ENCODE data around the gene RNU11. TPM values are rescaled to one million over a fixed set of nuclear protein-coding genes. Genes with fewer than 3 reads are reported as not detected.

Gene RNU11
- total and polyA plus RNA-seq, 2 experiments from 2014 or later: not detected

GRCh38 chr1:28642847-28643635 is 5.4 kb upstream of the RNU11 start, which contains the start of gene TAF12:
TAF12 (minus strand) TSS chr1:28643067; CDS start chr1:28622081, 20,986 bp downstream.
- TF ChIP-seq EZH2phosphoT487 (IDR thresholded peaks at IDR 0.05; ENCODE audit: unreplicated experiment): no peak
- peak; percentile 25 for TF ChIP-seq CREB1 (CRISPR knock-in tag; IDR thresholded peaks at IDR 0.05; ENCODE audit: low read depth)
- peak; percentile 45; the same call in 1 of the 2 replicates for TF ChIP-seq ETS1 (IDR thresholded peaks at IDR 0.05)
- no peak for TF ChIP-seq STAT1 (IDR thresholded peaks at IDR 0.05; ENCODE audit: unreplicated experiment)
- TF ChIP-seq POLR2AphosphoS5 (IDR thresholded peaks at IDR 0.05; ENCODE audit: low read depth): peak; percentile 98
- peak in 1 of 2 experiments; percentile 70; a peak in 2 of 4 replicates for TF ChIP-seq CTCF (conservative IDR thresholded peaks at IDR 0.05; ENCODE audit: low read depth in 2 of 2)
- no peak for TF ChIP-seq ZNF331 (CRISPR knock-in tag; IDR thresholded peaks at IDR 0.05; ENCODE audit: low read depth)
- Histone ChIP-seq H3K4me1 (ENCODE audit: insufficient read depth) (peaks cover 15% of the 10 kb centered on the region), H4K20me1 (replicated peaks; ENCODE audit: insufficient read depth) (no peaks in the 10 kb centered on the region), H2AFZ (peak within 1 kb of the TSS; percentile 83), H3K27me3 (ENCODE audit: insufficient read depth) (no peaks in the 10 kb centered on the region), H3K36me3 (ENCODE audit: insufficient read depth) (no peaks in the 10 kb centered on the region), H3K4me3 (peak within 1 kb of the TSS; percentile 97), H3K4me2 (peak within 1 kb of the TSS; percentile 96), H3K79me2 (replicated peaks; ENCODE audit: insufficient read depth) (peaks cover 27% of the 10 kb centered on the region), H3F3A (replicated peaks; ENCODE audit: low read depth) (peaks cover 14% of the 10 kb centered on the region), H3K9me2 (ENCODE audit: insufficient read depth) (no peaks in the 10 kb centered on the region), H3K27ac (ENCODE audit: low read depth) (peak within 1 kb of the TSS; percentile 94)
- Mint-ChIP-seq H3K27me3 (ENCODE audit: insufficient read depth, low read depth, poor library complexity) (peaks cover 22% of the 10 kb centered on the region), H3K36me3 (ENCODE audit: low read depth) (no peaks in the 10 kb centered on the region; the same call in 2 of the 3 replicates), H3K27ac (peak within 1 kb of the TSS; percentile 98), H3K4me3 (peak within 1 kb of the TSS; percentile 99), H3K4me1 (peaks cover 21% of the 10 kb centered on the region), H3K9me3 (no peaks in the 10 kb centered on the region)
- ATAC-seq: peak; percentile 93
- DNase-seq (ENCODE audit: low spot score): peak; percentile 96

GRCh38 chr1:28644494-28644893 is 3.9 kb upstream of the RNU11 start:
- H4K20me1 ChIP-seq (replicated peaks; ENCODE audit: insufficient read depth): no peaks in the 10 kb centered on the region
- TF ChIP-seq EZH2 (IDR thresholded peaks at IDR 0.05; ENCODE audit: low read depth, unreplicated experiment): no peak
- TF ChIP-seq ZNF462 (CRISPR knock-in tag; IDR thresholded peaks at IDR 0.05): no peak
- TF ChIP-seq ETS1 (IDR thresholded peaks at IDR 0.05): no peak
- TF ChIP-seq ZNF114 (CRISPR knock-in tag; IDR thresholded peaks at IDR 0.05): no peak
- TF ChIP-seq EZH2phosphoT487 (IDR thresholded peaks at IDR 0.05; ENCODE audit: unreplicated experiment): no peak

More at GRCh38 chr1:28644494-28644893, 3.9 kb upstream of the RNU11 start:
- H3K9me3 Mint-ChIP-seq: no peaks in the 10 kb centered on the region
- no peaks in the 10 kb centered on the region; the same call in 2 of the 3 replicates for H3K36me3 Mint-ChIP-seq (ENCODE audit: low read depth)
- Histone ChIP-seq H3K79me2 (replicated peaks; ENCODE audit: insufficient read depth) (peaks cover 27% of the 10 kb centered on the region), H3K27me3 (ENCODE audit: insufficient read depth) (no peaks in the 10 kb centered on the region), H3F3A (replicated peaks; ENCODE audit: low read depth) (peaks cover 14% of the 10 kb centered on the region), H2AFZ (no peak overlapping the region), H3K36me3 (ENCODE audit: insufficient read depth) (no peaks in the 10 kb centered on the region), H3K4me1 (ENCODE audit: insufficient read depth) (peaks cover 19% of the 10 kb centered on the region), H3K4me2 (no peak overlapping the region), H3K4me3 (no peak overlapping the region), H3K9me2 (ENCODE audit: insufficient read depth) (no peaks in the 10 kb centered on the region), H3K27ac (ENCODE audit: low read depth) (no peak overlapping the region)
- H3K27ac Mint-ChIP-seq: no peak overlapping the region
- H3K4me1 Mint-ChIP-seq: peaks cover 21% of the 10 kb centered on the region
- peaks cover 30% of the 10 kb centered on the region for H3K27me3 Mint-ChIP-seq (ENCODE audit: insufficient read depth, low read depth, poor library complexity)
- ATAC-seq: no peak
- peak overlapping the region; percentile 99; the same call in 2 of the 3 replicates for H3K4me3 Mint-ChIP-seq
- DNase-seq (ENCODE audit: low spot score): no peak

Measured in GM23338 (cell line).